Sigmoid colon (tissue), 7 donors: ENCODE data around the gene VPS8. TPM values are rescaled to one million over a fixed set of nuclear protein-coding genes. Genes with fewer than 3 reads are reported as not detected.
A peak's percentile ranks its signal among the peaks of the same experiment; 100 is the strongest.

Experiments
- DNase-seq: peaks from one replicate; pipeline ENCODE4 v3.0.0-alpha.2; 2019
- H3K27ac ChIP-seq, 4 donors: fragments of 200-600 bp; sonication (generic); one replicate each; pipeline ENCODE4 v1.5.1; 2016 to 2019; ENCODE audit warnings: mild to moderate bottlenecking in 1 of 4
- H3K27me3 ChIP-seq, 3 donors: fragments of 200-600 bp; sonication (generic); one replicate each; pipeline ENCODE4 v1.5.1; 2019; ENCODE audit warnings: mild to moderate bottlenecking in 1 of 3
- H3K36me3 ChIP-seq, 4 donors: fragments of 200-600 bp; sonication (generic); one replicate each; pipeline ENCODE4 v1.5.1; 2016 to 2019
- H3K4me1 ChIP-seq, 4 donors: fragments of 200-600 bp; sonication (generic); one replicate each; pipeline ENCODE4 v1.5.1; 2017 to 2019
- H3K4me3 ChIP-seq, 4 donors: fragments of 200-600 bp; sonication (generic); one replicate each; pipeline ENCODE4 v1.5.1; 2017 to 2019; ENCODE audit warnings: mild to moderate bottlenecking in 2 of 4, moderate library complexity in 1 of 4
- H3K9me3 ChIP-seq, 4 donors: fragments of 200-600 bp in 3 of 4; sonication (generic) in 3 of 4; one replicate each; pipeline versions ENCODE4 v1.5.1 to v1.6.1; 2013 to 2019
- CTCF ChIP-seq, 4 experiments: fragments of 450-650 bp in 3 of 4; fragments of 200-600 bp in 1 of 4; IDR thresholded peaks; one replicate each; pipeline ENCODE4 v1.5.1; 2016 to 2019; ENCODE audit warnings: antibody characterized with exemption in 4 of 4, mild to moderate bottlenecking in 3 of 4, moderate library complexity in 2 of 4
- EP300 ChIP-seq, 4 donors: sonication (generic); formaldehyde crosslinking; IDR thresholded peaks; one replicate each; pipeline ENCODE4 v1.6.1; 2017; ENCODE audit warnings: antibody characterized with exemption in 4 of 4
- POLR2A ChIP-seq, 2 donors: fragments of 450-650 bp; IDR thresholded peaks; one replicate each; pipeline ENCODE4 v1.6.1; 2016; ENCODE audit warnings: antibody characterized with exemption in 2 of 2, mild to moderate bottlenecking in 2 of 2, moderate library complexity in 2 of 2
- POLR2AphosphoS5 ChIP-seq, 4 donors: sonication (generic); formaldehyde crosslinking; IDR thresholded peaks; one replicate each; pipeline ENCODE4 v1.6.1; 2017; ENCODE audit warnings: antibody characterized with exemption in 4 of 4
- WGBS, 2 donors: extraction: QIAGEN DNeasy Blood & Tissue Kit; methylation state at CpG; one replicate each; pipeline ENCODE4 v1.1.7; 2013; 5-methylcytosine and 5-hydroxymethylcytosine counted together
- intact Hi-C: fragments of 100-400 bp; cut with DNase I; formaldehyde crosslinking; loops from one replicate; pipeline ENCODE4 v1.15.1; 2023
- polyA plus RNA-seq, 3 donors: library from polyadenylated mRNA; stranded (reverse); fragments of 200-250 nt; gene quantifications; one replicate each; pipeline ENCODE4 v1.2.3, GENCODE V29; 2013
- total RNA-seq, 4 donors: library from RNA; depleted of rRNA; stranded (reverse); fragments of >200 nt; gene quantifications; one replicate each; pipeline ENCODE4 v1.1.0, GENCODE V29; 2016
- donor health status: healthy with polysubstance abuse.
- donor health status: Bipolar disorder and iron deficiency.
- donor health status: healthy.

Gene VPS8
- total and polyA plus RNA-seq, 7 donors, result 12.0 to 64.5 (median 34.6) TPM

DNA sequence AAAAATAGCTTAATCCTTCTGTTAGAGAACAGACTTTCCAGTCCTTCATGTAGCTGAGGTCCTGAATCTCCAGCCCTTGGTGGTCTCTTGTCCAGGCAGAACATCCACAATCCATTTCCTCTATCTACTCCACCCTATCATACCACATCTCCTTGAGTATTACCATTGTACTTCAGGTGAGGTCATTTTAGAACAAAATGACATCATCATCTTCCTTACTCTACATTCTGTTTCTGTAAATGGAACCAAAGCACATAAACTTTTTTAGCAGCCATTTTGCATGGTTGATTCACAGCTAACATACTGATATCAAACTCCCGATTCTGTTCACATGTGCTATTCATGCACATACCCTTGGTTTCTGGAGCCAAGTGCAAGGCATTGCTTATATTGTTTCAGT, 228.5 kb downstream of the VPS8 start:
- DNase-seq, result no peak
- no peak overlapping the region for H3K27ac ChIP-seq
- intact Hi-C loops, result no loop called here
- no peaks in the 10 kb centered on the region for H3K9me3 ChIP-seq
- 100% methylated on average over 1 of the region's 1 CpG for WGBS, 2 donors
- no peaks in the 10 kb centered on the region for H3K4me1 ChIP-seq
- no peak overlapping the region for H3K4me3 ChIP-seq
- no peaks in the 10 kb centered on the region for H3K36me3 ChIP-seq
- H3K27me3 ChIP-seq, result no peaks in the 10 kb centered on the region
- no peak for TF ChIP-seq POLR2AphosphoS5 (IDR thresholded peaks at IDR 0.05)
- no peak for TF ChIP-seq EP300 (IDR thresholded peaks at IDR 0.05)
- TF ChIP-seq CTCF (IDR thresholded peaks at IDR 0.05), result no peak
- no peak for TF ChIP-seq POLR2A (IDR thresholded peaks at IDR 0.05)

DNA sequence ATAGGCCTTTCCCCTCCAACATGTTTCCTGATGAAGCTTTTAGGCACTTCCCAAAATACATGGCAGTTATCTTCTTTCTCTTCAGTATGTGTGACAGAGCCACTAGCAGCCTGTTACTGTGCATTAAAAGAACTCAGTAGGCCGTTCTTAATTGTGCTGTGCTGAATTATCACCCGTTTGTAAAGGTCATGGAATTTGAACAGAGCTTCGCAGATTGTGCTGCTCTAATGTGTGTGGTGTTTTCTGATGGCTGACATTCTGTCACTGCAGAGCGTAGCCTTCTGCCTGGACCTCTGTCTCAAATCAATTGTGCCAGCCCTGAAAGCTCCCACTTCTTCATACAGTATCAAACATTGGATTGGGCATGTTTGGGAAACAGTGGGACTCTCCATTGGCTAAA, 229.6 kb downstream of the VPS8 start:
- H3K9me3 ChIP-seq, result no peaks in the 10 kb centered on the region
- no peaks in the 10 kb centered on the region for H3K36me3 ChIP-seq
- DNase-seq, result no peak
- 95 to 97% methylated on average over 4 of the region's 4 CpGs for WGBS, 2 donors
- no peak overlapping the region for H3K4me3 ChIP-seq
- intact Hi-C loops, result no loop called here
- no peak for TF ChIP-seq CTCF (IDR thresholded peaks at IDR 0.05)
- TF ChIP-seq POLR2AphosphoS5 (IDR thresholded peaks at IDR 0.05), result no peak
- no peak for TF ChIP-seq POLR2A (IDR thresholded peaks at IDR 0.05)
- TF ChIP-seq EP300 (IDR thresholded peaks at IDR 0.05), result no peak
- H3K27ac ChIP-seq, result no peak overlapping the region
- H3K4me1 ChIP-seq, result no peaks in the 10 kb centered on the region
- no peaks in the 10 kb centered on the region for H3K27me3 ChIP-seq

- Histone ChIP-seq H3K27me3 (no peaks in the 10 kb centered on the region), H3K27ac (no peak overlapping the region), H3K4me1 (no peaks in the 10 kb centered on the region), H3K4me3 (no peak overlapping the region), H3K9me3 (no peaks in the 10 kb centered on the region), H3K36me3 (no peaks in the 10 kb centered on the region)
- WGBS, 2 donors, result 88 to 91% methylated on average over 7 of the region's 7 CpGs
- DNase-seq, result no peak
- no peak for TF ChIP-seq CTCF (IDR thresholded peaks at IDR 0.05)
- TF ChIP-seq EP300 (IDR thresholded peaks at IDR 0.05), result no peak
- TF ChIP-seq POLR2AphosphoS5 (IDR thresholded peaks at IDR 0.05), result no peak
- TF ChIP-seq POLR2A (IDR thresholded peaks at IDR 0.05), result no peak
- intact Hi-C loops, result no loop called here
These were observed 230.5 kb downstream of the VPS8 start for GRCh38 chr3:185042312-185043050.

- Histone ChIP-seq H3K9me3 (no peaks in the 10 kb centered on the region), H3K27ac (peak overlapping the region in 3 of 4 donors; percentile 15 to 32 (median 25)), H3K27me3 (no peaks in the 10 kb centered on the region), H3K36me3 (peaks cover 0 to 30% (median 17%) of the 10 kb centered on the region in 4 donors), H3K4me1 (no peaks in the 10 kb centered on the region), H3K4me3 (no peak overlapping the region)
- DNase-seq, result no peak
- no peak for TF ChIP-seq CTCF (IDR thresholded peaks at IDR 0.05)
- no peak for TF ChIP-seq EP300 (IDR thresholded peaks at IDR 0.05)
- no peak for TF ChIP-seq POLR2A (IDR thresholded peaks at IDR 0.05)
- no peak for TF ChIP-seq POLR2AphosphoS5 (IDR thresholded peaks at IDR 0.05)
- intact Hi-C loops, result no loop called here
- 16 to 58% methylated on average over 1 of the region's 1 CpG for WGBS, 2 donors
These were observed 234.2 kb downstream of the VPS8 start for GRCh38 chr3:185046164-185046515.

DNA sequence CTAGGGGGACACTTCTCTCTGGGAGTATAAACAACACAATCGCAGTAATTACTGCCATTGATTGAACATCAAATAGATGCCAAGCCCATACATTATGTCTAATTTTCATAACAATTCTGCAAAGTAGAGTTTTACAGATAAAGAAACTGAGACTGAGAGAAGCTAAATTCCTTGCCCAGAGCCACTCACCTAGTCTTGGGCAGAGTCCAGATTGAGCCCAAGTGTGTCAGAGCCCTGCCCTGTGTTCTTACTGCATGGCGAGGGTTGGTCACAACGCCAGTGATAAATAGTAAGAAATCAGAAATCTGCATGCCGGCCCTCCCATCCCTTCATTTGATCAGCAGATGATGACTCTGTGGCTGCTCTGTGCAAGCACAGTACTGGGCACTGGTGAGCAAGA, 234.6 kb downstream of the VPS8 start:
- TF ChIP-seq CTCF (IDR thresholded peaks at IDR 0.05) (no peak), POLR2A (IDR thresholded peaks at IDR 0.05) (no peak), POLR2AphosphoS5 (IDR thresholded peaks at IDR 0.05) (no peak), EP300 (IDR thresholded peaks at IDR 0.05) (no peak)
- Histone ChIP-seq H3K27ac (peak overlapping the region in 1 of 4 donors; percentile 32), H3K36me3 (peaks cover 0 to 35% (median 17%) of the 10 kb centered on the region in 4 donors), H3K4me3 (no peak overlapping the region), H3K9me3 (no peaks in the 10 kb centered on the region), H3K27me3 (no peaks in the 10 kb centered on the region), H3K4me1 (no peaks in the 10 kb centered on the region)
- intact Hi-C loops, result no loop called here
- no peak for DNase-seq
- 25 to 64% methylated on average over 4 of the region's 4 CpGs for WGBS, 2 donors
